HG03159 (cell line): ENCODE results near the gene YIPF5.

Source experiments
- ATAC-seq: cut with Tn5 transposase; IDR thresholded peaks from one replicate; pipeline ENCODE4 v1.9.1; 2021; ENCODE audit warnings: mild to moderate bottlenecking, moderate library complexity; ENCODE audit not compliant: unreplicated experiment

The YIPF5 gene

DNA sequence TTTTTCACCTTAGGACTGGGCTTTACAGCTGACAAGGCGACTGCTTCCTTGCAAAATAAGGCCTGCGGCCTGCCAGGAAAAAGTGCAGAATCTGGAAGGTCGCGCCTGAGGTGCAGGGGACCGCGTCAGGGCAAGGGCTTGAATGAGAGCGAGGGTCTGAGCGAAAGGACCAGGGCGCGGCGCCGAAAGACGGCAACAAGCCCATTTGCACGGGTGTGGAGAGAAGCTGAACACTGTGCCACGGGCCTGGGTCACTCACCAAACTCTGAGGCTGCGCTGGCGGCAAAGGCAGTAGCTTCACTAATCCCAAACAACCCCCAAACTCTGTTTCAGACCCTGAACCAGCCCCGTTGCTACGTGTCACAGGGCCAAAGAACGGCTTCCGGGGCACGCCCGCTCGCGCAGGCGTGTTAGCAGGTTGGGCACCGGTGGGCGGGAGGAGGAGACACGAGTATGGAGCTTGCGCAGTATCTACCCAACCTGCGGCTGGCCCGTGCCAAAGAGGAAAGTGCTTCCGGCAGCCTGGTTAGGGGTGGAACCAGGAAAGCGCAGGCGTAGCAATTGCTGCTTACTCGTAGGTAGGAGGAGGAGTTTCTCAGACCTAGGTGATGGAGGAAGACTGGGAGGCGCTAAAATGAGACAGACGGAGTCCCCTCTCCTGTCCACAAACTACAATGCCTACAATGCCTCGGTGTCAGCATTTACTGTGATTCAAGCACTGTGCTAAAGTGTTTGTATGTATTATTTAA, at the start of gene YIPF5, which contains the start of gene KCTD16:
Gene YIPF5, minus strand, starts transcription at position 384 of the 749 bp plus-strand sequence. CDS start 704 bp downstream, outside the sequence.
Gene KCTD16, plus strand, starts transcription at position 598 of the 749 bp plus-strand sequence.
- ATAC-seq: peak; percentile 99

DNA sequence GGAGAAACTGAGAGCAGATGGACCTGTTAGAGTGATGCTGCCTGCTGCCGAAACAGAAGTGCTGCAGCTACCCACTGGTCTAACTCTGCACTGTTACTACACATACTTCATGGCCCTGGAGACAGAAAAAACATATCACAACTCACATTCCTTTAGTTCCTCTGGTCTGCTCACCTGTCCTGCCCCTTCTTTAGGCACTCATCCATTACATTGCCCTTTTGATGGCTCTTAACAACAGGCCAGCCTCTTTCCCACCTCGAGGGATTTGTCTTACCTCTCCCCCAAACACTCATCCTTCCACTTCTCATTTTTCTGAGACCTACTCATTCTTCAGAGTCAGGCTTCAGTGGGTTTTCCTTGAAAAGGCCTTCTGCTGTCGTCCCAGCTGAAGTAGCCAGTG, 49.4 kb upstream of the YIPF5 start:
- ATAC-seq: no peak

DNA sequence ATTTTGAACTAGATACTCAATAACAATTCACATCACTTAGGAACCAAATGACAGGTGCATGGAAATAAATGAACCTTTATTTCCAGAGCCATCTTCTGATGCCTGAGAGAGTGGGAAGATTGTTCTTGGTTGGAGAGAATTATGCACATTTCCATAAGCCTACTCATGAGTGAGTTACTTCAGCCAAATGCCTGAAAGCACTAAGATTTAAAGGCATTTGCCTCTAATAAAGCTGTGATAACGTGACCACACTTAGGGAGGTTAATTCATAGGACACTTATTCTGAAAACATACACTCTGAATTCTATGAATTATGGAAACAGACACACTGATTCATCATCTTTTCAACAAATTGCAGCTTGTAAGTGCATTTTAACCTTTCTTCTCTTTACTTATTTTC, 40.2 kb upstream of the YIPF5 start:
- ATAC-seq: no peak

DNA sequence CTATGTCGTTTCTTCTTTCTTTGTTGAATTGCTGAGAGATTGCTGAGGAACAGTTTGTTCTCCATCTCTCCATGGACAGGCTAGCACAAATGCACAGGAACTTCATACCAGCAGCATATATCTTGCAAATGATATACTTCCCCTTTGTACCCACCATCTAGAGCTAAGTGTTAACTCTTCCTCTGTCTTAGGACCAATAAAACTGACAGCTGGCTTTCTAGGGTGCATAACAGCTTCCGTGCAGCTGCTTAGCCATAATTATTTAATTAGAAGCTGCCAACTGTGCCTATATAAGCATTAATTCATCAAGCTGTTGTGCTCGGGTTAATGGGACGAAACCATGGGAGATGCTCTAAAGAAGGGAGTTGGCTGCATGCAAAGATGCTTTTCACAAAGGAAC, 38.9 kb upstream of the YIPF5 start:
- ATAC-seq: no peak

DNA sequence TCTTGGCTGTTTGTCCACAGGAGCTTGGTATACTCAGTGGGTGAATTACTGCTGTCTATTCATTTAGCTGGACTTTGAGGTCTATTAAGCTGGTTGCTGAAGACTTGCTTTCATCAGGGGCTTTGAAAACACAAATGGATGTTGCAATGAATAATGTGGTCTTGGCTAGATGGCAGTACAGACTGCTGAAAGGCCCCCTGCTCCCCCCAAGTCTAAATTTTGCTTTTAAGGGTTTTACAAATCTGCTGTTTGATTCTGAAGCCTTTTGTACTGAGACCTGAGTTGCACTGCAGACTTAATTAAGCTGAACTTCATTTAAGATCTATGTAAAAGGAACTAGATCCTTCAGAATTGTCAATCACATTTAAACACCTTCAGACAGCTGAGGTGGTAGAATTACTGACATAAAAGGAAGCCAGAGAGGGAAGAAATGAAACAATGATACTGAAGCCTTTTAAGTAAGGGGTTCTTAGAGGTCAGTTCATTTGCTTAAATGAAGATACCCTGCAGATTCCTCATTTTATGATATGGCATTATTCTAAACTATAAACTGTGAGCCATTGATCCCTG, 37.5 kb upstream of the YIPF5 start:
- no peak for ATAC-seq

DNA sequence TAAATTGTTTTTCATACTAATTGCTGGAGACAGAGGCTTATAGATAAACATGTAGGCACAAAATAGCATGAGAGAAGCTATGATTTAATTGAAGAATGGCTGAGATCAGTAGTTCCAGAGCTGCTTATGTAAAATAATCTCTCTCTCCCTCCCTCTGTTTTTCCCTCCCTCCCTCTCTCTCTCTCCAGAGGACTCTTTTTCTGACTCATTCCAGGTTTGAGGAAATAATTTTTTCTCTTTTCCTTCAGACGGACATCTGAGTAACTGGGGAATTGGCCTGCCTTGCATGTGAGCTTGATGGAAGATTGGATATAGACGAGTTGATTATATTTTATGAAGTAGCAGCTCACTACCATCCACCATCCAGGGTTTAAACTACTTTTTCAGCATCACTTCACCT, 35.7 kb upstream of the YIPF5 start:
- no peak for ATAC-seq

DNA sequence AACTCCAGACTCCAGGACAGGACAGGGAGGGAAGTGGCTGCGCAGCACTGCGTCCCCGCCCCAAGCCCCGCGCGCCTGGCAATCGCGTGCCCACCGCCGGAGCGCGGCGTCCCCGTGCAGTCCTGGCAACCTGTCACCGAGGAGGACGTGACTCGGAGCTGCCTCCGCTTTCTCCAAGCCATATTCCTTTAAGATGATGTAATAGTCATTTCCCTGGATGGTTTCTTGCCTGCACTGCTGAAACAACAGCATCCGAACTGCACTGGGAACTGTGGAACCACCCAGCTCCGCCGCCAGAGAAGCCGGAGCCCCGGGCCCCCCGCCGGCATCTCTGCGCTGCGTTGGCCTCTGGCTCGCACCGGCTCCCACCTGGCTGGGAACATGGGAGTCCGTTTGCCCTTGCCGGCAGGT, 34.7 kb upstream of the YIPF5 start:
- ATAC-seq: no peak

DNA sequence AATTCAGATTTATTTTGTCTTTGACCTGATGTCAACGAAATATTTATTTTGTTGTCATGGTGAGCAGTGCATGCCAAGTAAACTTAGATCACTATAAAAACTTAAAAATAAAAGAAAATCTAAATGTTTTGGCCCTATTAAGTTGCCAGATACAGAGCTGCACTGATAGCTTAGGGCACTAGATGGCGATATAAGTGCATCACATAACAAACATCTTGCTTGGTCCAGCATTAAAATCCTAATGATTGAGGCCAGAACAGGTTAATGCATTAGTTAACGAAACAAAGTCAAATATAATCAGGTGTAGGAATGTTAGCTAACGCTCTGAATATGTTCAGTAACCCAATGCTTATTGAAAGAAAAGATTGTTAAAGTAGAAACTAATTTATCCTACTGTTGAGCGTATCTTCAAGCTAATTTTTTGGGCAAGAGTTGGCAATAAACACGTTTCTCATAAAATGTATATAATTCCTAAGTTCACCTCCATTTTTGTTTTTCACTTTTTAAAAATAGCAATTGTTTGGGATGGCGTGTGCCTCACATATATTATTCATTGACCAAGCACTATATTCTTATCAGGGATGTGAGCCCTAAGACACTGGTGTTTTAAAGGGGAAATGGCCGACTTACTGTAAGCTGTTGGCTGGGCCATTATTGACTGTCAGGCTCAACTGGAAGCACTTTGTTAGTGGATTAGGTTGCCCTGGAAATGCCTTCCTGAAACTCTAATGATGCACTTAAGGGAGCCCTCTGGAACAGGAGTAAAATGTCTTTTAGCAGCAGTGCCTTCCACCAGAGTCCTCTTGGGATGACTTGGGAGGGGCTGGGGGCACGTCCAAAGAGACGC, 33.5 kb upstream of the YIPF5 start:
- ATAC-seq: peak; percentile 89

DNA sequence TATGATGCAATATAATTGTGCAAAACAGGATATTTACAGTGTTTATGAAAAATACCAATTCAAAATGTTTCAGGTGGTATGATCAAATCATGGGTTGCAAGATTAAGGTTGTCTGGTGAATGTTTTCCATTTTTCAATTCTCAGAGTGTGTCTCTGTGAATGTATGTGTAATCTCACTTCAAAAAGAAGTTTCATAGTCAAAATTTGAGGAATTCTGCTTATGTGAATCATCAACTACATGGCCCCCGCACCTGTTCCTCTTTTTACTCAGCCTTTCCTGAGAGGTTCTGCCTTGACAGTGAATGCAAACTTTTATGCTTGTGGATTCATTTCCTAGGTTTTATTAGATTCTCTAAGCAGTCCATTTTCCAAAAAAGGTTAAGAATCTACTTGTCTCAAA, 32.3 kb upstream of the YIPF5 start:
- no peak for ATAC-seq

DNA sequence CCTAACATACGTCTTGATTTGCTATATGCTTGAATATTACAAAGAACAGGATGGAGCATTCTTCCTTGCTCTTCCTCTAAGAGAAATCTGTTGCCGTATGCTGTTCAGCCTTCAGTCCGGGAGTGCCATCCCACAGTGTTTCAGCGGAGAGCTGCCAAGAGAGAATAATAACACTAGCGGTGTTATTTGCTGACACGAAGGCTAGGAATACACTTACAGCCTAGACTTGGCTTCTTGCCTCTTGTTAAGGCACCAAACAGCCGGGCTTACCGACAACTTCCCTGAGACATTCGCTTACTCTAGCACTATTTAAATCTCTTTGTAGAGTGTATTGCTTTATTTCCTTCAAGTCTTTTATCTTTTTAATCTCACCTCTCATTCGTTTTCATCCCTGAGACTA, 31.6 kb upstream of the YIPF5 start:
- no peak for ATAC-seq

DNA sequence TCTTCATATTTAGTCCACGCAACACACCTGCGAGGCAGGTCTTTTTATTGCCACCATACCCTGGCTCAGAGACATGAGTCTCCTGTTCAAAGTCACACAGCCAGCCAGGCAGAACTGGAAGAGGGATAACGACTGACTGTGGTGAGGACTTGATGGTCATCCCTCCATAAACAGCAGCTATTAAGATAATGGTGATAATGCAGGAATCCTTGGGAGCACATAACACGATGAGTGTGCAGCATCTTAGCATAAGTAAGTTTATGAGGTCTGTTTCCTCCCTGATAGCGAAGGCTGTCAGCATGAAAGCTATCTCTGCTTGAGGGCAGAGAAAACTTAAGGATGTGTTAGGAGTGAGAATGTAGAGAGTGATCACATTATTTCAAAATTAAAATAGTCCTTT, 31.1 kb upstream of the YIPF5 start:
- no peak for ATAC-seq

DNA sequence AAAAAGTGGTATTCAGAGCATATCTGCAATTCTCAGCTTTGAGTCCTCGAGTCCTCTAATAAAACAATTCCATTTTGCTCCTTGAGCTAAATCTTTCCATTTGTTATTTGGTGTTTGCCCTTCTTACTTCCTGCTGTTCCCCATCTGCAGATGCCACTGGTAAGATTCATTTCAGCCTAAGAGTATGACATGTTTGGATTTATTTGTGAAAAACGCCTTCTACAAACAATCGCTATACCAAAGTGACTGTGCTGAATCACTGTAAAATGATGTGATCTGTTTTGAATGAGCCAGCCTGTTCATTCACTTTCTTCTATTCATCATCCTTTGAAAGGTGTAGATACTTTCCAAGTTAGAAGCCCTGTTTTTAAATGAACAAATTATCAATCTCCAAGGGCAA, 27.9 kb upstream of the YIPF5 start:
- ATAC-seq: no peak

DNA sequence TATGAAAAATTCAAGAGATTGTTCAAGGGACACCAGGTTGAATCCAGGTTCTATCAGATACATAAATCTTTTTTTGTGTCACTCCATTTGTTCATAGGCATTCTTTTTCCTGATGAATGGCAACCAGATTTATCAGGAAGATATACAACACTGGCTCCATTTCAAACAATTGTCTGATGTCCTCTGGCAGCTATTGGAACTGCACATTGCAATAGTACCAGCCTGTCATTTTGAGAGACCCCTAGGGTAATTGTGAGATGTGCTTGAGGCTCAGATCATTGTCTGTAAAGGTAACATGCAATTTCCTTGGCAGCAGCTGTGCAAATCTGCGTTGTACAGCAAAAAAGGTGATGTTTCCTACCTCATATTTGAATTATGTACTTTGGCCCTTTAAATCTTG, 26.2 kb upstream of the YIPF5 start:
- no peak for ATAC-seq

DNA sequence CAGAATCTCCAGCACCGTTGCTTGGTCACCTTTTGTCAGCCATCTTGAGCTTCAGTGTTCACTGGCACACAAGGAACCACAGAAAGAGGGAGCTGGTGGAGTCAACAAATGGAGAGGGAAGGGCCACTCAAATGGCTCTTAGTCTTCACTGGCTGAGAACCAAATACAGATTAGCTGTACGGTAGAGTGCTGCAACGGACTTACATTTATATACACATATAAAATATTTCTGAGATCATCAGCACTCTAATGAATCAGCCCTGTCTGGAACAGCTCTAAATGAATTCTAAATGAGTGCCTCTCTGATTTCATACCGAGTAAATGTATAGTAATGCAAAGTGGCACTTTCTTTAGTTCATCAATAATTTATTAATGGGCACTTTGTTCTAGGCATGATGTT, 25.0 kb upstream of the YIPF5 start:
- no peak for ATAC-seq

DNA sequence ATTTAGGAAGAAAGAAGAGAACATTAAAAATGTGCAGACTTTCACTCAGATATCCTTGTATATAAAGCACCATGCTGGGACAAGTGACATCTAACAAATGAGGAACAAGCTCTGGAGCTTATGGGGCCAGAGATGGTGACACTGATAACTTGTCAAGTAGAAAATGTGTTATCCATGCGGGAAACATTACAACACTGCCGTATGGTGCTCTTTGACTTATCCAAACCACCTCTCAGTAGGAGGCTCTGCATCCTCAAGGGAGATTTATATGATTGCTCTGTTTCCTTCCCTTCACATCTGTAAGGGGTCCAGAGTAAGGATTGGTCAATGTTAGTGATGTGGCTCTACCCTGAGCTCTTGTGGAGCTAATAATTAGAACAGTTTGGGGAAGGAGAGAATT, 23.7 kb upstream of the YIPF5 start:
- no peak for ATAC-seq

DNA sequence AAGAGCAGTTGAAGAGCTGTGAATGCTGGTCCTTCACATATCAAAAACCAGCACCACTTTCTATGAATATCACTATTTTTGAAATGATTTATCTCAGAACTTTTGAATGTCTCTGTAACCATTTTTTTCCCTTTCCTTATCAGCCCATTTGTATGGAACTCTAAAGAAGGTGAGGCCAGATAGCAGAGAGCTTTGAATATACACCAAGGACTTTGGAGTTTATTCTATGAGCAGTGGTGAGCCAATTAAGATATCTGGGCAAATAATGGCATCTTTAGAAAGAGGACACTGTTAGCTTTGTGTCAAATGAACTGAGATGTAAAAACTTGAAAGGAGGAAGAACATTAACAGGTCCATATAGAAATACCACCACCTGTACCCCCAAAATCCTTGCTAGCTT, 22.2 kb upstream of the YIPF5 start:
- ATAC-seq: no peak

DNA sequence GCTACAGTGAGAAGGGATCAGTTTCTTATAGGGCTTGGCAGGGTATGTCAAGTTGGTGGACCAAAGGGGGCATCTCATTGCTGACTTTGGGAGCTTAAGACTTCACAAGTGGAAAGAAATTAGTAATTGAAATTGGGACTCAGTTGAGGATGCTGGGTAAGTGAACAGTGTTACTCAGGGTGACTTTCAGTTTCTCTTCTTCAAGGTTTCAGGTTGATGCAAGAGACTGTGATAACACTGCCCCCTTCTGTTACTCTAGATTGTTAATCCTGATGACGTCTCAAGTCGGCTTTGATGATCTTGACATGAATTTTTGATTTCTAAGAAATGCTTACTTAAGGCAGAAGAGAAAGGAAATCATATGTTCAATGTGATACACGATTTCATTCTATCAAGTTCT, 21.5 kb upstream of the YIPF5 start:
- peak; percentile 92 for ATAC-seq

DNA sequence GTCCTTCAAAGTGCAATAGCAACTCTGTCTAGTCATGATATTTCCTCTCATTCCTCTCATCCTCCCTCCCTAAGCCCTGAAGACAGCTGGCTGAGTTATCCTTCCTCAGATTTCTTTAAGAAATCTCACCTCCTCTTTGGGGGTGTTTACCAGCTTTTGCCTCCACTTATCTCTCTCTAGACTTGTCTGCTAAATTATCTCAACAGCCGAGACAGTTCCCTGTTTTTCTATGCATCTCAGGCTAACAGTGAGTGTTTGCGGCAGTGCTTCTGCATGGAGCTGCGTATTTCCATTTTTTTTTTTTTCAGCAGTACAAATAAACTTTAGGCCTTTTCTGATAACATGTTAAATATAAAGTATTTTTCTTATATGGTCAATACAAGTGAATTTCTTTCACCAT, 21.1 kb upstream of the YIPF5 start:
- ATAC-seq: no peak

DNA sequence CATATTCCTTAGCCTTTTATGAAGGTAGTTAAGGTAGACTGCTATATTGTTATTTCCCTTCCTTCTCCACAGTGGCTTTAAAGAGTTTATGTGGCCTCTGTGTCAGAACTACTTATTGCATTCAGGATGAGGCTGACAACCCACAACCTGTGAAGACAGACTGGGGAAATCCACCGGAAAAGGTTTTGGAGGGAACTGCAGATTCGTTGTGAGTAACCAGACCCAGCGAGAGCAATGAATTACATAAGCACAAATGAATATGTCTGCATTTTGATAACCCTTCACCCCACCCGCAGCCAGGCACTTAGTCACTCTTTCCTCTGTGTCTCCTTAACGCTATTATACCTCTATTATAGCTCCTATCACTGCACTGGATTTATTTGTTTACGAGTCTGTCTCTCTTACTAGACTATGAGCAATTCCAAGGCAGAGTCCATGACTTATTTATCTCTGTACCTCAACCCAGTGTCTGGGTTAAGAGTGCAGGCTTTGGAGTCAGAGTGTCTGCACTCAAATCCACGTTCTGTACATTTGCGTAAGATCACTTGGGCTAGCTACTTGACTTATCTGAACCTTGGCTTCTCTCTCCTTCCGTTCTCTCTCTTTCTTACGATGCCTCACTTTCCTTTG, 19.5 kb upstream of the YIPF5 start:
- peak; percentile 45 for ATAC-seq

DNA sequence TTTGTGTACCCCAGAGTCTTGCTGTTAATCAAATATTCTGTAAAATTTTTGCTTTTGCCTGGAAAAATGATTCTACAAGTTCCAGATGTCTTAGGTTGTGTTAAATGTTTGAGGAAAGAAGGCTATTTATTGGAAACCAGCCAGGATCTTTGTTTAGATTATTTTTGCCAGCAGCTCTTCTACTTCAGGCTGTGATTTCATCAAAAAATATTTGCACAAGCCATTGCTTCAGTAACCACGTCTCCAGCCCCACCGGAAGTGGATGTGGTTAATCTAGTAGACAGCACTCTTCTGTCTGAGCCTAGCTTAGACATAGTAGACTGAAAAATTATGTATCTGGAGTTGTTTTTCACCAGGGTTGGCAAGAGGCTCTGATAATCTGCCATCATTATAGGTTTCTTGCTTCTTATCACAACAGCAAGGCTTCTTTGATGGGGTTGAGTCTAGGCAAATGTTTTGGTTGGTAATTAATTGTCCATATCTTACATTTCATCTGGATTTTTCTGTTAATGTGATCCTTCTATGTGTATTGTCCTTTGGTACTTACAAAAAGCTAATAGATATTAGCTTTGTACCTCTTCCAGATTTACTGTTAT, 17.3 kb upstream of the YIPF5 start:
- ATAC-seq: peak; percentile 79
